Suppressor macrophage (primary cell): Measurements from ENCODE around the gene PLXDC2.

ENCODE experiments used
- DNase-seq, 4 experiments: peaks; one replicate each; pipeline ENCODE4 v3.0.0-alpha.2; 2020 to 2022

Gene PLXDC2

GRCh38 chr10:19815731-19816410 lies 361 bp upstream of the PLXDC2 start:
- peak; percentile 85 to 95 (median 94) for DNase-seq

- DNase-seq, result peak; percentile 42 to 73 (median 58)
These were observed 1.1 kb downstream of the PLXDC2 start for GRCh38 chr10:19817231-19817933.

- DNase-seq, result no peak
These were observed 2.6 kb downstream of the PLXDC2 start for GRCh38 chr10:19818876-19819275.

- DNase-seq, result peak; percentile 79 to 90 (median 90)
These were observed 3.3 kb downstream of the PLXDC2 start for GRCh38 chr10:19819419-19820033.

GRCh38 chr10:19824381-19825342 lies 8.4 kb downstream of the PLXDC2 start:
- peak; percentile 55 to 90 (median 72) for DNase-seq

GRCh38 chr10:19825700-19826099 lies 9.5 kb downstream of the PLXDC2 start:
- DNase-seq, result peak; percentile 51 to 72 (median 70)

- peak; percentile 30 to 86 (median 68) for DNase-seq
These were observed 10.5 kb downstream of the PLXDC2 start for GRCh38 chr10:19826712-19827111.

GRCh38 chr10:19828278-19829049 lies 12.2 kb downstream of the PLXDC2 start:
- DNase-seq, result peak; percentile 30 to 84 (median 70)

GRCh38 chr10:19832699-19833098 lies 16.5 kb downstream of the PLXDC2 start:
- peak; percentile 68 to 85 (median 77) for DNase-seq

- peak; percentile 59 to 69 (median 67) for DNase-seq
These were observed 17.1 kb downstream of the PLXDC2 start for GRCh38 chr10:19833170-19833824.

- no peak for DNase-seq
These were observed 19.7 kb downstream of the PLXDC2 start for GRCh38 chr10:19835952-19836351.

GRCh38 chr10:19839090-19839489 lies 22.9 kb downstream of the PLXDC2 start:
- no peak for DNase-seq

- DNase-seq, result no peak
These were observed 23.3 kb downstream of the PLXDC2 start for GRCh38 chr10:19839552-19839951.

- DNase-seq, result no peak
These were observed 24.5 kb downstream of the PLXDC2 start for GRCh38 chr10:19840776-19841175.

GRCh38 chr10:19843487-19843886 lies 27.3 kb downstream of the PLXDC2 start:
- no peak for DNase-seq

GRCh38 chr10:19845503-19846368 lies 29.5 kb downstream of the PLXDC2 start:
- DNase-seq, result no peak

GRCh38 chr10:19847321-19847720 lies 31.1 kb downstream of the PLXDC2 start:
- DNase-seq, result no peak

GRCh38 chr10:19848226-19848985 lies 32.2 kb downstream of the PLXDC2 start:
- no peak for DNase-seq

GRCh38 chr10:19853831-19854230 lies 37.6 kb downstream of the PLXDC2 start:
- DNase-seq, result no peak
